ENCODE results near the gene KRTAP5-8.
"Not testable (repeated sequence)": the region's sequence is repeated elsewhere in the genome, so short reads cannot be mapped to it uniquely, and the experiment has no call there.

Gene KRTAP5-8

DNA sequence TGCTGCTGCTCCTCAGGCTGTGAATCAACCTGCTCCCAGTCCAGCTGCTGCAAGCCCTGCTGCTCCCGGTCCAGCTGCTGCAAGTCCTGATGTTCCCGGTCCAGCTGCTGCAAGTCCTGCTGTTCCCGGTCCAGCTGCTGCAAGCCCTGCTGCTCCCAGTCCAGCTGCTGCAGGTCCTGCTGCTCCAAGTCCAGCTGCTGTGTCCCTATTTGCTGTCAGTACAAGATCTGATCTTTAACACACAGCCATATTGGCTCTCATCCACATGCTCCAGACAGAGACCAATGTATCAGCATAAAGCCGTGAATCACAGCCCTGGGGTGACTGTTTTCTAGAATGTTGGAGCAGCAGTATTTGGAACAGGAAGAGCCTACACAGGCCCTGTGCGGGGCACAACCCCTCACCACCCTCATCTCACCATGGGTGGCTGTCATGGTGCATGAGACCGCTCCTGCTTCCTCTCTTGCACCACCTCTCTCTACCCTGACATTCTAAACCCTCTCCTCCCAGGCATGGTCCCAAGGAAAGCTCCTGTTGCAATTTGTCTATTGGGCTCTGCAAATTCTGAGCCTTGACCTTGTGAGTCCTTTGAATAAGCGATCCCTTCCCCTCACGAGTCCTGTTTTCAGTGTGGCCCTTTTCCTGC lies 31.0 kb downstream of the KRTAP5-8 start:
- TF ChIP-seq, protein P1, sequence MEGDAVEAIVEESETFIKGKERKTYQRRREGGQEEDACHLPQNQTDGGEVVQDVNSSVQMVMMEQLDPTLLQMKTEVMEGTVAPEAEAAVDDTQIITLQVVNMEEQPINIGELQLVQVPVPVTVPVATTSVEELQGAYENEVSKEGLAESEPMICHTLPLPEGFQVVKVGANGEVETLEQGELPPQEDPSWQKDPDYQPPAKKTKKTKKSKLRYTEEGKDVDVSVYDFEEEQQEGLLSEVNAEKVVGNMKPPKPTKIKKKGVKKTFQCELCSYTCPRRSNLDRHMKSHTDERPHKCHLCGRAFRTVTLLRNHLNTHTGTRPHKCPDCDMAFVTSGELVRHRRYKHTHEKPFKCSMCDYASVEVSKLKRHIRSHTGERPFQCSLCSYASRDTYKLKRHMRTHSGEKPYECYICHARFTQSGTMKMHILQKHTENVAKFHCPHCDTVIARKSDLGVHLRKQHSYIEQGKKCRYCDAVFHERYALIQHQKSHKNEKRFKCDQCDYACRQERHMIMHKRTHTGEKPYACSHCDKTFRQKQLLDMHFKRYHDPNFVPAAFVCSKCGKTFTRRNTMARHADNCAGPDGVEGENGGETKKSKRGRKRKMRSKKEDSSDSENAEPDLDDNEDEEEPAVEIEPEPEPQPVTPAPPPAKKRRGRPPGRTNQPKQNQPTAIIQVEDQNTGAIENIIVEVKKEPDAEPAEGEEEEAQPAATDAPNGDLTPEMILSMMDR (conservative IDR thresholded peaks at IDR 0.05; ENCODE audit: low read depth, low read length): no peak
- H3K4me3 ChIP-seq (ENCODE audit: low read length): no peak overlapping the region
- no peak for DNase-seq (ENCODE audit: low read depth)

DNA sequence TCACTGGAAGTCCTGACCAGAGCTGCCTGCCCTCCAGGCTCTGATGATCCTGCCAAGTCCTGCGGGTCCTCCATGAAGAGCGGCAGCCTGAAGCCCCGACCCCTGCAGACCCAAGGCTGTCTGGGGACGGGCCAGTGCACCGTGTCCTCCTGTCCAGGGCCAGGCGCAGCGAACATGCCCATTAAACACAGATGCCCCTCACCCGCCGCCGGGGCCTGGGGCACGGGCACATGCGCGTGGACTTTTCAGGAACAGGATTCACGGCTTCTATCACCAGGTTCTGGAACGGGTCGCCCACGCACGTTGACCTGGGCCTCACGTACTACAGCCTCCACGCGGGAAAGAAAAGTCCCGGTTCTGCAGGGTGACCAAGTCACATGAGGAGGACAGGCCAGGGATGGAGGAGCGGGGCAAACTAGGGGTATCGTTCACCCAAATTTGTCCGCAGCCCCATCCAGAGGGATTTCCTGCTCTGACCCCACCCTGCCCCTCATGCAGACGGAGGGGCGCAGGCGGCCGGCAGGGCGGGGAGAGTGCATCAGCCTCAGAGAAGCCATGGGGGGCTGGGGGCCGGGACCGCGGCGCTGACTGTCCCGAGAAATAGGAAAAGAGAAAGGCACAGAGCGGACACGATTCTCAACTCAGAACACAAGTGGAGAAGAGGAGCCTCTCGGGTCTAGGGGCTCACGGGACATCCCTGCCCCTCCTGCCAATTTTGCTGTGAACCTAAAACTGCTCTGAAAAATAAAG lies 33.5 kb downstream of the KRTAP5-8 start:
- not testable (repeated sequence) for DNase-seq (ENCODE audit: low read depth); H3K4me3 ChIP-seq (ENCODE audit: low read length)

DNA sequence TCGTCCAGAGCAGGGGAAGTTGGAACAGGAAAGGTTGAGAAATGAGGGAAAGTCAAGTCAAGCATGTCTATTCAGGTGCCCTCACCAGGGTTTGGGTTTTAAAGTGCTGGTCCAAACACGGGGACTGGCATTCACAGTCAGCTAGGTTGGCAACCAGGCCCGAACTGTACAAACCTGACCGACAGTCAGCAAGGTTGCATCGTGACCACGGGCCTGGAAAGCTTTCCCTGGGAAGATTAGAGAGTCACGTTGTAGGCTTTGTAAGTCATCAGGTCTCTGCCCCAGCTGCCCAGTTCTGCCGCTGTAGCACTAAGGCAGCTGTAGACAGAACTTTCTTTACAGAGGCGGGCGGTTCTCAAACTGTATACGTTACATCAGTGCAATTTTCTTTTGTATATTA lies 35.0 kb downstream of the KRTAP5-8 start:
- no peak overlapping the region for H3K4me3 ChIP-seq (ENCODE audit: low read length)
- peak; percentile 29 for DNase-seq (ENCODE audit: low read depth)
- TF ChIP-seq, protein P1 (conservative IDR thresholded peaks at IDR 0.05; ENCODE audit: low read depth, low read length): no peak

DNA sequence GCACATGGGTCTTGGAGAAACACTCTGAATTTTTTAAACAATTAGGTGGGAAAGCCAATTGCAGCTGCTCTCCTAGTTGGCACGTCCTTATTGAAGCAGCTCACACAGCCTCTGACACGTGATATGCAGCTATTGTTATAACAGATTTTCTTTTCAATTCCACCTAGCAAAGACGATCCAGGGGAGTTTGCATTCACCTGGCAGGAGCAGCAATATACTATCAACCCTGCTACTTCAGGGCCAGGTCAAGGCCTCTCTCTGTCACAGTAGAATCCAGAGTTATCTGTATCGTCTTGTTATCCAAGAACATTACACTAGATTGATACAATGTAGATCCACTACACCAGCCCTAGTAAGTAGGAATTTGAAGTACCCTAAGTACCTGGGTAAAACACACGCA lies 36.6 kb downstream of the KRTAP5-8 start:
- TF ChIP-seq, protein P1 (conservative IDR thresholded peaks at IDR 0.05; ENCODE audit: low read depth, low read length): no peak
- H3K4me3 ChIP-seq (ENCODE audit: low read length): no peak overlapping the region
- DNase-seq (ENCODE audit: low read depth): no peak

DNA sequence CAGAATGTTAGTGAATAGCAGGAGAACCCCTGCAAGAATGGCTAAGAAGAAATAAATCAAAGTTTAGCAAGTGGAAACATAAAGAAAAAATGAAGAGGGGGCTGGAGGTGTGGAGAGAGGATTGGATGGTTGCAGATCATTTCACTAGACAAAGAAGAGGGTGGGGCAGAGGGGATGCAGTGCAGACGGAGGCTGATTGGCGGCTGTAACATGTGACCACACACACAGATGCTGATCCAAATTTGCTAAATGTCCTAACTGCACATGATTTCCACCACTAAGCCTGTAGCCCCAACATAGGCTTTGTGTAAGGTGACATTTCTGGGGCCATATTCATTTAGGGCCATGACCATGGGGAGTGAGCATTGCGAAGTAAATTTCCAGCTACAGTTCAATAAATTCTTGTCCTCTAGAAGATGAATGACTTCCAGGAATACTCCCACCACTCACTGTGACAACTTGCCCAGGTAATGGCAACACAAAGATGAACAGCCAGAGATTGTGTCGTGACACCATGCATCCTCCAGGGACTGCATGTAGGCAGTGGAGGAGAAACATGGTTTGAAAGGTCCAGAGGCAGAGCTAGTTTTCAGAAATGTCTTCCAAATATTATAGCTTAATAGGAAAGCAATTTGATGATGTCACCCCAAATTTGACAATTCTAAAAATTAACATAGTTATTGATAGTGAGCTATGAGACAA lies 38.0 kb downstream of the KRTAP5-8 start:
- TF ChIP-seq, protein P1 (conservative IDR thresholded peaks at IDR 0.05; ENCODE audit: low read depth, low read length): no peak
- DNase-seq (ENCODE audit: low read depth): no peak
- H3K4me3 ChIP-seq (ENCODE audit: low read length): no peak overlapping the region

DNA sequence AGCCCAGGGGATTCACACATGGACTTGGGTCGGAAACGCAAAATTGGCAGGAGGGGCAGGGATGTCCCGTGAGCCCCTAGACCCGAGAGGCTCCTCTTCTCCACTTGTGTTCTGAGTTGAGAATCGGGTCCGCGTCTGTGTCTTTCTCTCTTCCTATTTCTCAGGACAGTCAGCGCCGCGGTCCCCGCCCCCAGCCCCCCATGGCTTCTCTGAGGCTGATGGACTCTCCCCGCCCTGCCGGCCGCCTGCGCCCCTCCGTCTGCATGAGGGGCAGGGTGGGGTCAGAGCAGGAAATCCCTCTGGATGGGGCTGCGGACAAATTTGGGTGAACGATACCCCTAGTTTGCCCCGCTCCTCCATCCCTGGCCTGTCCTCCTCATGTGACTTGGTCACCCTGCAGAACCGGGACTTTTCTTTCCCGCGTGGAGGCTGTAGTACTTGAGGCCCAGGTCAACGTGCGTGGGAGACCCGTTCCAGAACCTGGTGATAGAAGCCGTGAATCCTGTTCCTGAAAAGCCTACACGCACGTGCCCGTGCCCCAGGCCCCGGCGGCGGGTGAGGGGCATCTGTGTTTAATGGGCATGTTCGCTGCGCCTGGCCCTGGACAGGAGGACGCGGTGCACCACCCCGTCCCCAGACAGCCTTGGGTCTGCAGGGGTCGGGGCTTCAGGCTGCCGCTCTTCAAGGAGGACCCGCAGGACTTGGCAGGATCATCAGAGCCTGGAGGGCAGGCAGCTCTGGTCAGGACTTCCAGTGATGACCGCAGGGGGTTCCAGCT lies 39.1 kb downstream of the KRTAP5-8 start:
- H3K4me3 ChIP-seq (ENCODE audit: low read length); DNase-seq (ENCODE audit: low read depth): not testable (repeated sequence)

DNA sequence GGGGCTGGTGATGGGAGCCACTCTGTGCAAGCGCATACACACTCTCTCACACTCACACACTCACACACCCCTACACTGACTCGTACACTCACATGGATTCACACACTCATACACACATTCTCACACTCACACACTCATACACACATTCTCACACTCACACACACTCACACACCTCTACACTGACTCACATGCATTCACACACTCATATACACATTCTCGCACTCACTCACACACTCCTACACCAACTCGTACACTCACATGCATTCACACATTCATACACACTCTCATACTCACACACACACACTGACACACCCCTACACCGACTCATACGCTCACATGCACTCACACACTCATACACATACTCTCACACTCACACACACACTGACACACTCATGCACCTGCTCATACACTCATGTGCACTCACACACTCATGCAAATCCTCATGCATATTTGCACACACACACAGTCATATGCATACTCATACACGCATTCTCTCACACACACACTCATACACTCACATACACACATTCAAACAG lies 39.7 kb downstream of the KRTAP5-8 start:
- no peak overlapping the region for H3K4me3 ChIP-seq (ENCODE audit: low read length)
- DNase-seq (ENCODE audit: low read depth): no peak
- TF ChIP-seq, protein P1 (conservative IDR thresholded peaks at IDR 0.05; ENCODE audit: low read depth, low read length): no peak

DNA sequence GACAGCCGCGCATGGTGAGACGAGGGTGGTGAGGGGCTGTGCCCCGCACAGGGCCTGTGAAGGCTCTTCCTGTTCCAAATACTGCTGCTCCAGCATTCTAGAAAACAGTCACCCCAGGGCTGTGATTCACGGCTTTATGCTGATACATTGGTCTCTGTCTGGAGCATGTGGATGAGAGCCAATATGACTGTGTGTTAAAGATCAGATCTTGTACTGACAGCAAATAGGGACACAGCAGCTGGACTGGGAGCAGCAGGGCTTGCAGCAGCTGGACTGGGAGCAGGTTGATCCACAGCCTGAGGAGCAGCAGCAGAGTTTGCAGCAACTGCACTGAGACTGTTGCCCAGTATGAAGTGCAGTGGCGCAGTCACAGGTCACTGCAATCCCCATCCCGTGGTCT lies 41.7 kb downstream of the KRTAP5-8 start:
- not testable (repeated sequence) for H3K4me3 ChIP-seq (ENCODE audit: low read length); DNase-seq (ENCODE audit: low read depth)

Data from retinal pigment epithelial cell (primary cell).